B cell (primary cell): ENCODE data around the gene PFDN5.

Source experiments
- CTCF ChIP-seq: fragments of 200-600 bp; IDR thresholded peaks from one replicate; pipeline ENCODE4 v1.8.0; 2022; ENCODE audit warnings: antibody characterized with exemption, mild to moderate bottlenecking
- EZH2 ChIP-seq: IDR thresholded peaks from 2 replicates; pipeline ENCODE4 v1.6.1; 2012; ENCODE audit warnings: borderline replicate concordance, low read depth, mild to moderate bottlenecking, moderate library complexity, low read length; ENCODE audit not compliant: insufficient read depth, poor library complexity, severe bottlenecking

- TF ChIP-seq CTCF (no peak), EZH2 (no peak)
These were observed 7.6 kb downstream of the PFDN5 start for GRCh38 chr12:53302903-53303302.
